ENCODE results near the gene UST. TPM values are rescaled to one million over a fixed set of nuclear protein-coding genes. Genes with fewer than 3 reads are reported as not detected.

UST gene
- total RNA-seq, 1 experiment from 2014 or later, result 3.9 TPM

- H3K9ac ChIP-seq (ENCODE audit: low read length), result no peak overlapping the region
- no peak for TF ChIP-seq EZH2phosphoT487 (IDR thresholded peaks at IDR 0.05; ENCODE audit: borderline replicate concordance, low read length)
- no peak for TF ChIP-seq EZH2 (IDR thresholded peaks at IDR 0.05; ENCODE audit: low read length, unreplicated experiment)
- TF ChIP-seq CTCF (conservative IDR thresholded peaks at IDR 0.05; ENCODE audit: low read depth, low read length), result no peak
- no peak overlapping the region for H3K27ac ChIP-seq (ENCODE audit: low read length)
- no peaks in the 10 kb centered on the region for H4K20me1 ChIP-seq (ENCODE audit: low read length)
- H3F3A ChIP-seq (ENCODE audit: low read length, unreplicated experiment), result no peaks in the 10 kb centered on the region
- ATAC-seq, result peak; percentile 80
- H3K9me2 ChIP-seq (replicated peaks; ENCODE audit: low read length), result no peaks in the 10 kb centered on the region
- H2AFZ ChIP-seq (ENCODE audit: low read length), result no peak overlapping the region
- intact Hi-C loops (cut with micrococcal nuclease), result loop anchor here (5.0 kb wide), 1 partner anchor 55 kb away; no protein-coding TSS in a partner anchor
- peaks cover 16% of the 10 kb centered on the region for H3K4me1 ChIP-seq (ENCODE audit: insufficient read depth, low read length)
- no peaks in the 10 kb centered on the region for H3K79me2 ChIP-seq (ENCODE audit: low read length)
- ChIA-PET POLR2A (ENCODE audit: unreplicated experiment) (interaction anchor here (0.5 kb wide), 1 partner anchor 87 kb away, joined by 4 read pairs; no protein-coding TSS in a partner anchor), CTCF (interaction anchor here (0.6 to 1.3 kb wide), 2 partner anchors 27 to 394 kb away, joined by 6 to 11 read pairs; no protein-coding TSS in a partner anchor)
- no peak overlapping the region for H3K4me3 ChIP-seq (ENCODE audit: low read length)
- H3K4me2 ChIP-seq (ENCODE audit: low read length), result no peak overlapping the region
- H3K27me3 ChIP-seq (ENCODE audit: low read length), result no peaks in the 10 kb centered on the region
- BruUV-seq (replicated peaks), result no TSS peak
- peak; percentile 70 for DNase-seq
- no peaks in the 10 kb centered on the region for H3K36me3 ChIP-seq (ENCODE audit: low read depth, low read length)
- H3K9me3 ChIP-seq (ENCODE audit: low read length), result no peaks in the 10 kb centered on the region
Observed at GRCh38 chr6:148972481-148972880, 225.7 kb downstream of the UST start.

GRCh38 chr6:148973538-148974208, 226.8 kb downstream of the UST start:
- Histone ChIP-seq H3K4me3 (ENCODE audit: low read length) (no peak overlapping the region), H3K27me3 (ENCODE audit: low read length) (no peaks in the 10 kb centered on the region), H3K27ac (ENCODE audit: low read length) (no peak overlapping the region), H2AFZ (ENCODE audit: low read length) (no peak overlapping the region), H4K20me1 (ENCODE audit: low read length) (no peaks in the 10 kb centered on the region), H3F3A (ENCODE audit: low read length, unreplicated experiment) (no peaks in the 10 kb centered on the region), H3K79me2 (ENCODE audit: low read length) (no peaks in the 10 kb centered on the region), H3K9me3 (ENCODE audit: low read length) (no peaks in the 10 kb centered on the region), H3K4me1 (ENCODE audit: insufficient read depth, low read length) (peaks cover 16% of the 10 kb centered on the region), H3K9ac (ENCODE audit: low read length) (no peak overlapping the region), H3K4me2 (ENCODE audit: low read length) (no peak overlapping the region), H3K9me2 (replicated peaks; ENCODE audit: low read length) (no peaks in the 10 kb centered on the region), H3K36me3 (ENCODE audit: low read depth, low read length) (no peaks in the 10 kb centered on the region)
- DNase-seq, result peak; percentile 43
- BruUV-seq (replicated peaks), result no TSS peak
- ATAC-seq, result no peak
- TF ChIP-seq EZH2phosphoT487 (IDR thresholded peaks at IDR 0.05; ENCODE audit: borderline replicate concordance, low read length) (no peak), EZH2 (IDR thresholded peaks at IDR 0.05; ENCODE audit: low read length, unreplicated experiment) (no peak), CTCF (conservative IDR thresholded peaks at IDR 0.05; ENCODE audit: low read depth, low read length) (peak; percentile 61)
- CTCF ChIA-PET, result interaction anchor here (0.6 kb wide), 1 partner anchor 396 kb away, joined by 3 read pairs; no protein-coding TSS in a partner anchor
- POLR2A ChIA-PET (ENCODE audit: unreplicated experiment), result no interaction called here
- intact Hi-C loops (cut with micrococcal nuclease), result loop anchor here (5.0 kb wide), 1 partner anchor 54 kb away; no protein-coding TSS in a partner anchor

- no TSS peak for BruUV-seq (replicated peaks)
- CTCF ChIA-PET, result interaction anchor here (0.6 kb wide), 1 partner anchor 396 kb away, joined by 3 read pairs; no protein-coding TSS in a partner anchor
Observed at GRCh38 chr6:148974351-148974750, 227.5 kb downstream of the UST start.

More at GRCh38 chr6:148974351-148974750, 227.5 kb downstream of the UST start:
- no peaks in the 10 kb centered on the region for H3K9me2 ChIP-seq (replicated peaks; ENCODE audit: low read length)
- intact Hi-C loops (cut with micrococcal nuclease), result loop anchor here (5.0 kb wide), 1 partner anchor 53 kb away; no protein-coding TSS in a partner anchor
- no peaks in the 10 kb centered on the region for H3K9me3 ChIP-seq (ENCODE audit: low read length)
- peaks cover 16% of the 10 kb centered on the region for H3K4me1 ChIP-seq (ENCODE audit: insufficient read depth, low read length)
- no peak overlapping the region for H3K9ac ChIP-seq (ENCODE audit: low read length)
- H3K27ac ChIP-seq (ENCODE audit: low read length), result no peak overlapping the region
- H3K79me2 ChIP-seq (ENCODE audit: low read length), result no peaks in the 10 kb centered on the region
- ATAC-seq (no peak), DNase-seq (no peak)
- H3K4me2 ChIP-seq (ENCODE audit: low read length), result no peak overlapping the region
- H3K36me3 ChIP-seq (ENCODE audit: low read depth, low read length), result no peaks in the 10 kb centered on the region
- no peak overlapping the region for H2AFZ ChIP-seq (ENCODE audit: low read length)
- no peaks in the 10 kb centered on the region for H3K27me3 ChIP-seq (ENCODE audit: low read length)
- no peaks in the 10 kb centered on the region for H4K20me1 ChIP-seq (ENCODE audit: low read length)
- POLR2A ChIA-PET (ENCODE audit: unreplicated experiment), result no interaction called here
- TF ChIP-seq EZH2 (IDR thresholded peaks at IDR 0.05; ENCODE audit: low read length, unreplicated experiment) (no peak), CTCF (conservative IDR thresholded peaks at IDR 0.05; ENCODE audit: low read depth, low read length) (no peak)
- no peak overlapping the region for H3K4me3 ChIP-seq (ENCODE audit: low read length)
- no peaks in the 10 kb centered on the region for H3F3A ChIP-seq (ENCODE audit: low read length, unreplicated experiment)
